NCI-H345 (cell line): Measurements from ENCODE around the gene AMPH.
A peak's percentile ranks its signal among the peaks of the same experiment; 100 is the strongest.
"Not testable (repeated sequence)": the region's sequence is repeated elsewhere in the genome, so short reads cannot be mapped to it uniquely, and the experiment has no call there.

ENCODE experiments used
- DNase-seq: peaks from one replicate; lab custom pipeline; 2025; lab: John Stamatoyannopoulos, UW

The AMPH gene

GRCh38 chr7:38351601-38352000 lies 279.6 kb downstream of the AMPH start:
- DNase-seq, result no peak

DNA sequence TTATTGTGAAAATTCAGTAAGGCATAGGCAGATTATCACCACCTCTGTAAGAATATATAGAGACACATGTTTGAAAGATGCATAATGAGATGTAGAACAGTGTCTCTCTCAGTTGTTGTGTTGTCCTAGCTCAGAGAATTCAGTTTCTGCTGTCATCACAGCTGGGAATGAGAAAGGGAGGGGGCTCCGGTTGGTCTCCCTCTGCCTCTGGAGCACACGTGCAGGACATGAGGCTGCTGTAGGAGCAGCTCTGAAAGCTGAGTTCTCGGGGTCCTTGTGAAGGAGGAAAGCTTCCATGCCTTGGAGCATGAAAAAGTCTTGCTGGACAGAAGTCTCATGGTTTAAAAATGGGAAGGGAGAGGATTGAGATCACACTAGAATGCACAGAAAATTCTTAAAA lies 280.4 kb downstream of the AMPH start:
- DNase-seq, result not testable (repeated sequence)

GRCh38 chr7:38349869-38350583 lies 281.1 kb downstream of the AMPH start:
- DNase-seq, result not testable (repeated sequence)

DNA sequence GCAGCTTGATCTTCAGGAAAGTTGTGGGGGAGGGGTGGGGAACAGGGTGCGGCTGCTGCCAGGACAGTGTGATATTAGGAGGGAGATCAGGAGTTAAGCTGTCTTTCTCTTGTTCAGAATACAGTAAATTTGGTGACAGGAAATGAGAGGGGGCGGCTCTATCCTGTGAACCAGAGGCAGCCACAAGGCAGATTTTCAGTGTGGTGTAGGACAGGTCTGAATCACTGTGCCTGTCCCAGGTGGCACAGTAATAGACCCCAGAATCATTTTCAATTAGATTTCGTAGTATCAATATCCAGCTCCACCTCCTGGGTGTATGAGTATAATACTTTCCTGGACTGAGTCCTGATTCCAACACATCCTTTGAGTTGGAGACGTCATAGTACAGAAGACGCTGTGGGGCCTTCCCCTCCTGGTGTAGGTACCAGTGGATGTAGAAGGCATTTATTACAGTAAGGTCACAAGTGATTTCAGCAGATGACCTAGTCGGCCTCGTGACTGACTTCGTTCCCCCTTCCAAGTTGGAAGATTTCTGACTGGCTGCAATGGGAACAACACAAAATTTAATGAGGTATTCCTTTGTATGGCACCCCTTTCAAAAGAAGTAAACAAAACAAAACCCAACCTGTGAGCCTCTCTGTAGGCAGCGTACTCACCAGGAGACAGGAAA lies 281.9 kb downstream of the AMPH start:
- DNase-seq, result not testable (repeated sequence)

GRCh38 chr7:38345299-38346172 lies 285.6 kb downstream of the AMPH start:
- peak; percentile 15 for DNase-seq

GRCh38 chr7:38344741-38345140 lies 286.4 kb downstream of the AMPH start:
- not testable (repeated sequence) for DNase-seq

DNA sequence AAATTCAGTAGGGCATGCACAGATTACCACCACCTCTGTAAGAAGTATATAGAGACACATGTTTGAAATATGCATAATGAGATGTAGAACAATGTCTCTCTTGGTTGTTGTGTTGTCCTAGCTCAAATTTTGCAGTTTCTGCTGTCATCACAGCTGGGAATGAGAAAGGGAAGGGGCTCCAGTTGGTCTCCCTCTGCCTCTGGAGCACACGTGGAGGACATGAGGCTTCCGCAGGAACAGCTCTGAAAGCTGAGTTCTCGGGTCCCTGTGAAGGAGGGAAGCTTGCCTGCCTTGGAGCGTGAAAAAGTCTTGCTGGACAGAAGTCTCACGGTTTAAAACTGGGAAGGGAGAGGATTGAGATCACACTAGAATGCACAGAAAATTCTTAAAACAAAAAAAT lies 289.0 kb downstream of the AMPH start:
- not testable (repeated sequence) for DNase-seq

GRCh38 chr7:38341172-38341705 lies 289.9 kb downstream of the AMPH start:
- not testable (repeated sequence) for DNase-seq

DNA sequence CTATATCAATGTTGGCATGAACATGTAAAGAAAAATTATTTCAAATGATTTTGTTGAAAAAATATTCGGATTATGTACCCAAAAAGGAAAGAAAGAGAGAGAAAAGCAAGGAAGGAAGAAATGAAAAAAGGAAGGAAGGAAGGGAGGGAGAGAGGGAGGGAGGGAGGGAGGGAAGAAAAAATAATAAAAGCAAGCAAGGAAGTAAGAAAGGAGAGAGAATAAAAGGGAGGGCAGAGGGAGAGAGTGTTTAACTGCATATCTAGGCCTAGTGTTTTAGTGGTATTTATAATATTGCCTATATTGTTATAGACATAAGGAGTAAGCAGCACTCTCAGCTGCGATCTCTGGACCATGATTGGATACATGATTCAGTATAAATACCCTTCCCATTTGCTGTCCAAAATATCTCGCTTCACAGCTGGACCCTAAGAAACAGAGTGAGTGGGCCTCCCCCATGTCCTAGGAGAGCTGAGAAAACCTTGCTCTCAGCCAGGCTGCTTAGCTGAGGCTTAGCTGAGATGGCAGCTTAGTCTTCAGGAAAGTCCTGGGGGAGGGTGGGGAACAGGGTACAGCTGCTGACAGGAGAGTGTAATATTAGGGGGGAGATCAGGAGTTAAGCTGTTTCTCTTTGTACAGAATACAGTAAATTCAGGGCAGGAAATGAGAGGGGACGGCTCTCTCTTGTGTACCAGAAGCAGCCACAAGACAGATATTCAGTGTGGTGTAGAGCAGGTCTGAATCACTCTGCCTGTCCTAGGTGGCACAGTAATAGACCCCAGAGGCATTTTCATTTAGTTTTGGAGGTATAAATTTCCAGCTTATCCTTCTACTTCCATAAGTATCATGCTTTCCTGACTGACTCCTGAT lies 291.0 kb downstream of the AMPH start:
- DNase-seq, result no peak

DNA sequence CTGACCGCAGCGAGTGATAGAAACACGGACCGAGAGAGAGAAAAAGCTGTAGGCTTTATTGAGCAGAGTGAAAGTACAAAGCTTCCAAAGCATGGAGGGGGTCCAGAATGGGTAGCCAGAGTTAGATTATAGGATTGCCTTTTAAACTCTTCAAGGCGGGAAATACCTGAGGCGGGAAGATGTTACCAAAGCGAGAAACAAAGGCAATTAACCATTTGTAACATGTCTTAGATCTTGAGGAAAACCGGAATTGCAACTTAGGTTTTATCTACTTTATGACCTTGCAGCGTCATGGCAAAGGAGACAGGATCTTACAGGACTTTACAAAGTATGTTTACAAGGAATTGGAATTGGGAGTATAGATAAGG lies 295.0 kb downstream of the AMPH start:
- not testable (repeated sequence) for DNase-seq

GRCh38 chr7:38335492-38336147 lies 295.6 kb downstream of the AMPH start:
- peak; percentile 41 for DNase-seq

DNA sequence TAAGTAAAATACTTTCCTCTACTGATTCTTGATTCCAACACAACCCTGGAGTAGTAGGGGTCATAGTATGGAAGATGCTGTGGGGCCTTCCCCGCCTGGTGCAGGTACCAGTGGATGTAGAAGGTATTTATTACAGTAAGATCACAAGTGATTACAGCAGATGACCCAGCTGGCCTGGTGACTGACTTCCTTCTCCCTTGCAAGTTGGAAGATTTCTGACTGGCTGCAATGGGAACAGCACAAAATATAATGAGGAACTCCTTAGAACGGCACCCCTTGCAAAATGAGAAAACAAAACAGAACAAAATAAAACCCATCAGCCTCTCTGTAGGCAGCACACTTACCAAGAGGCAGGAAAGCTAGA lies 296.1 kb downstream of the AMPH start:
- no peak for DNase-seq

DNA sequence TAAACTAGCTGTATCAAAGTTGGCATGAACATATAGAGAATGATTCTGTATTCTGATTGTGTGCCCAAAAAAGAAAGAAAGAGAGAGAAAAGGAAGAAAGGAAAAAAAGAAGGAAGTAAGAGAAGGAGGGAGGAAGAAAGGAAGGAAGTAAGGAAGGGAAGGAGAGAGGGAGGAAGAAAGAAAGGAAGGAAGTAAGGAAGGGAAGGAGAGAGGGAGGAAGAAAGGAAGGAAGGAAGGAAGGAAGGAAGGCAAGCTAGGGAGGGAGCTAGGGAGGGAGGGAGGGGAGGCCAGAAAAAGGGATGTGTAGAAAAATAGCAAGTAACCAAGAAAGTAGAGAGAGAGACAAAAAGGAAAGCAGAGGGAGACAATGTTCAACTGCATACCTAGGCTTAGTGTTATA lies 297.0 kb downstream of the AMPH start:
- no peak for DNase-seq
